Ovary (tissue), 9 donors: Measurements from ENCODE around the gene GNB2. TPM values are rescaled to one million over a fixed set of nuclear protein-coding genes. Genes with fewer than 3 reads are reported as not detected.
"Not testable (repeated sequence)": the region's sequence is repeated elsewhere in the genome, so short reads cannot be mapped to it uniquely, and the experiment has no call there.

Source experiments
- DNase-seq, 5 donors: peaks; one replicate each; pipeline ENCODE4 v3.0.0-alpha.2; 2019 to 2020
- H3K27ac ChIP-seq, 2 donors: fragments of 200-600 bp; one replicate each; pipeline versions ENCODE4 v1.5.1 to v1.8.0; 2019 to 2022
- H3K27me3 ChIP-seq: fragments of 200-600 bp; one replicate; pipeline ENCODE4 v1.8.0; 2022
- H3K36me3 ChIP-seq: fragments of 200-600 bp; sonication (generic); one replicate; pipeline ENCODE4 v1.5.1; 2019
- H3K4me1 ChIP-seq: one replicate; pipeline ENCODE4 v1.8.1; 2013; ENCODE audit warnings: mild to moderate bottlenecking, moderate library complexity; ENCODE audit not compliant: insufficient read depth
- H3K4me3 ChIP-seq: fragments of 200-600 bp; sonication (generic); one replicate; pipeline ENCODE4 v1.5.1; 2017
- H3K9me3 ChIP-seq, 2 donors: fragments of 200-600 bp in 1 of 2; sonication (generic) in 1 of 2; one replicate each; pipeline versions ENCODE4 v1.5.1 to v1.8.1; 2013 to 2019; ENCODE audit warnings: mild to moderate bottlenecking in 1 of 2, moderate library complexity in 1 of 2
- EP300 ChIP-seq: sonication (generic); formaldehyde crosslinking; IDR thresholded peaks from one replicate; pipeline ENCODE4 v1.6.1; 2017; ENCODE audit warnings: antibody characterized with exemption
- POLR2A ChIP-seq: fragments of 450-650 bp; IDR thresholded peaks from one replicate; pipeline ENCODE4 v1.6.1; 2017; ENCODE audit warnings: antibody characterized with exemption, mild to moderate bottlenecking, moderate library complexity
- WGBS, 3 donors: extraction: QIAGEN DNeasy Blood & Tissue Kit in 1 of 3; methylation state at CpG; one replicate each; pipeline versions ENCODE4 v1.1.5 to v1.1.7; 2013 to 2017; 5-methylcytosine and 5-hydroxymethylcytosine counted together
- intact Hi-C, 4 donors: fragments of 100-400 bp; cut with DNase I; formaldehyde crosslinking; loops; one replicate each; pipeline versions ENCODE4 v1.11.0 to v1.15.1; 2022 to 2023
- polyA plus RNA-seq, 2 donors: library from polyadenylated mRNA; stranded (reverse); fragments of 200-250 nt in 1 of 2; fragments of 350-450 nt in 1 of 2; fragmentation: Illumina TruSeq in 1 of 2; extraction: RNeasy Lipid Tissue Mini Kit (QIAGEN cat#74804) in 1 of 2; gene quantifications; one replicate each; pipeline ENCODE4 v1.2.3, GENCODE V29; 2013 to 2014
- total RNA-seq, 7 donors: library from RNA; depleted of rRNA in 2 of 7; stranded (reverse); fragments of >200 nt in 2 of 7; fragmentation: NEBNext Ultra II Directional in 3 of 7; extraction: Animal tissue kit (Norgen Biotek cat#: 25700) in 3 of 7; gene quantifications; one replicate each; pipeline versions ENCODE4 v1.1.0 to v1.2.4, GENCODE V29; 2016 to 2023
- TF ChIP-seq, protein P1 (sequence below), 3 donors: fragments of 450-650 bp in 2 of 3; fragments of 200-600 bp in 1 of 3; IDR thresholded peaks; one replicate each; pipeline versions ENCODE4 v1.5.1 to v1.8.0; 2016 to 2022; ENCODE audit warnings: antibody characterized with exemption in 3 of 3, mild to moderate bottlenecking in 1 of 3
- donor health status: DM: no; HTN: no; CAD: no; lungs with moderate emphysema.
- donor health status: DM: no; HTN: no; CAD: no.
- donor health status: Bipolar disorder and iron deficiency.
- donor health status: DM: yes; HTN: yes; CAD: no.
- donor health status: DM: no; HTN: no; CAD: no.
- donor health status: DM: yes; HTN: yes; CAD: no.

The GNB2 gene
- total and polyA plus RNA-seq, 9 donors, result 18.9 to 281 (median 216) TPM

DNA sequence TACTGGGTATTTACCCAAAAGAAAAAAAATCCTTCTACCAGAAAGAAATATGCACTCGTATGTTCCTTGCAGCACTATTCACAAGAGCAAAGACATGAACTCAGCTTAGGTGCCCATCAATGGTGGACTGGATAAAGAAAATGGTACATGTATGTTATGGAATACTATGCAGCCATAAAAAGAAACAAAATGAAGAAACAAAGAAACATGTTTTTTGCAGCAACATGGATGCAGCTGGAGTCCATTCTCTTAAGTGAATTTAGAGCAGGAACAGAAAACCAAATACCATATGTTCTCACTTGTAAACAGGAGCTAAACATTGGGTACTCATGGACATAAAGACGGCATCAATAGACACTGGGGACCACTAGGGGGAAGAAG, 5.5 kb upstream of the GNB2 start:
- no peak for TF ChIP-seq EP300
- TF ChIP-seq POLR2A, result no peak
- TF ChIP-seq, protein P1, sequence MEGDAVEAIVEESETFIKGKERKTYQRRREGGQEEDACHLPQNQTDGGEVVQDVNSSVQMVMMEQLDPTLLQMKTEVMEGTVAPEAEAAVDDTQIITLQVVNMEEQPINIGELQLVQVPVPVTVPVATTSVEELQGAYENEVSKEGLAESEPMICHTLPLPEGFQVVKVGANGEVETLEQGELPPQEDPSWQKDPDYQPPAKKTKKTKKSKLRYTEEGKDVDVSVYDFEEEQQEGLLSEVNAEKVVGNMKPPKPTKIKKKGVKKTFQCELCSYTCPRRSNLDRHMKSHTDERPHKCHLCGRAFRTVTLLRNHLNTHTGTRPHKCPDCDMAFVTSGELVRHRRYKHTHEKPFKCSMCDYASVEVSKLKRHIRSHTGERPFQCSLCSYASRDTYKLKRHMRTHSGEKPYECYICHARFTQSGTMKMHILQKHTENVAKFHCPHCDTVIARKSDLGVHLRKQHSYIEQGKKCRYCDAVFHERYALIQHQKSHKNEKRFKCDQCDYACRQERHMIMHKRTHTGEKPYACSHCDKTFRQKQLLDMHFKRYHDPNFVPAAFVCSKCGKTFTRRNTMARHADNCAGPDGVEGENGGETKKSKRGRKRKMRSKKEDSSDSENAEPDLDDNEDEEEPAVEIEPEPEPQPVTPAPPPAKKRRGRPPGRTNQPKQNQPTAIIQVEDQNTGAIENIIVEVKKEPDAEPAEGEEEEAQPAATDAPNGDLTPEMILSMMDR (IDR thresholded peaks at IDR 0.05), result no peak
- H3K27me3 ChIP-seq, result no peaks in the 10 kb centered on the region
- intact Hi-C loops, result no loop called here
- WGBS, 3 donors, result 66 to 80% (median 74%) methylated on average over 2 of the region's 2 CpGs
- DNase-seq, result no peak
- no peak overlapping the region for H3K4me3 ChIP-seq
- no peak overlapping the region for H3K27ac ChIP-seq
- no peaks in the 10 kb centered on the region for H3K4me1 ChIP-seq
- no peaks in the 10 kb centered on the region for H3K36me3 ChIP-seq
- H3K9me3 ChIP-seq, result no peaks in the 10 kb centered on the region

DNA sequence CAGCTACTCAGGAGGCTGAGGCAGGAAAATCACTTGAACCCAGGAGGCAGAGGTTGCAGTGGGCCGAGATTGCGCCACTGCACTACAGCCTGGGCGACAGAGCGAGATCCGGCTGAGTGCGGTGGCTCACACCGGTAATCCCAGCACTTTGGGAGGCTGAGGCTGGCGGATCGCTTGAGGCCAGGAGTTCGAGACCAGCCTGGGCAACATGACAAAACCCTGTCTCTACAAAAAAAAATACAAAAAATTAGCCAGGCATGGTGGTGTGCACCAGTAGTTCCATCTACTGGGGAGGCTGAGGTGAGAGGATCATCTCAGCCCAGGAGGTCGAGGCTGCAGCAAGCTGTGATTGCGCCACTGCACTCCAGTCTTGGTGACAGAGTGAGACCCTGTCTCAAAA, 4.4 kb upstream of the GNB2 start:
- H3K27ac ChIP-seq, H3K27me3 ChIP-seq, H3K36me3 ChIP-seq, H3K4me3 ChIP-seq, H3K4me1 ChIP-seq, DNase-seq, intact Hi-C loops, H3K9me3 ChIP-seq: not testable (repeated sequence)
- WGBS, 3 donors, result 94 to 95% (median 94%) methylated on average over 12 of the region's 12 CpGs

DNA sequence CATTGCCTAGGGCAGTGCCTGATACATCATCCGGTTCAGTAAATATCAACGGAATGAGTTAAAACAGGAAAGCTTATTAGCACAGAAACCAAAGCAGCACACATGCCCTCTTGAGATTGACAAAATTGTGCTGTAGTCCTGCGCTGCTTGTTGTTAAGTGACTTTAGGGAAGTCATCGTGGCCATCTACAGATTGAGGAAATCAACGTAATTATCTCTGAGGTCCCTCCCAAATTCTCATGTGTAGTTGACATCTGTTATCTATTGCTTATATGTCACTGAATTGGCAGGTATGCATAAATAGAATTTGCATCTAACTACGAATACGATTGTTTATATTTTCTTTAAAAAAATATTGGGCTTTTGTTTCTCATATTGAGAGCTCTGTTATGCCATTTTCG, 3.5 kb upstream of the GNB2 start:
- Histone ChIP-seq H3K4me3 (no peak overlapping the region), H3K27me3 (no peaks in the 10 kb centered on the region), H3K36me3 (no peaks in the 10 kb centered on the region), H3K9me3 (no peaks in the 10 kb centered on the region), H3K4me1 (no peaks in the 10 kb centered on the region), H3K27ac (no peak overlapping the region)
- intact Hi-C loops, result loop anchor here in 1 of 4 donors (5.0 kb wide), 2 partner anchors 68 to 133 kb away; partner anchors contain the start of genes AGFG2 and PCOLCE
- DNase-seq, result no peak
- no peak for TF ChIP-seq EP300
- TF ChIP-seq, protein P1 (IDR thresholded peaks at IDR 0.05), result no peak
- TF ChIP-seq POLR2A, result no peak
- WGBS, 3 donors, result 58 to 74% (median 65%) methylated on average over 8 of the region's 8 CpGs

DNA sequence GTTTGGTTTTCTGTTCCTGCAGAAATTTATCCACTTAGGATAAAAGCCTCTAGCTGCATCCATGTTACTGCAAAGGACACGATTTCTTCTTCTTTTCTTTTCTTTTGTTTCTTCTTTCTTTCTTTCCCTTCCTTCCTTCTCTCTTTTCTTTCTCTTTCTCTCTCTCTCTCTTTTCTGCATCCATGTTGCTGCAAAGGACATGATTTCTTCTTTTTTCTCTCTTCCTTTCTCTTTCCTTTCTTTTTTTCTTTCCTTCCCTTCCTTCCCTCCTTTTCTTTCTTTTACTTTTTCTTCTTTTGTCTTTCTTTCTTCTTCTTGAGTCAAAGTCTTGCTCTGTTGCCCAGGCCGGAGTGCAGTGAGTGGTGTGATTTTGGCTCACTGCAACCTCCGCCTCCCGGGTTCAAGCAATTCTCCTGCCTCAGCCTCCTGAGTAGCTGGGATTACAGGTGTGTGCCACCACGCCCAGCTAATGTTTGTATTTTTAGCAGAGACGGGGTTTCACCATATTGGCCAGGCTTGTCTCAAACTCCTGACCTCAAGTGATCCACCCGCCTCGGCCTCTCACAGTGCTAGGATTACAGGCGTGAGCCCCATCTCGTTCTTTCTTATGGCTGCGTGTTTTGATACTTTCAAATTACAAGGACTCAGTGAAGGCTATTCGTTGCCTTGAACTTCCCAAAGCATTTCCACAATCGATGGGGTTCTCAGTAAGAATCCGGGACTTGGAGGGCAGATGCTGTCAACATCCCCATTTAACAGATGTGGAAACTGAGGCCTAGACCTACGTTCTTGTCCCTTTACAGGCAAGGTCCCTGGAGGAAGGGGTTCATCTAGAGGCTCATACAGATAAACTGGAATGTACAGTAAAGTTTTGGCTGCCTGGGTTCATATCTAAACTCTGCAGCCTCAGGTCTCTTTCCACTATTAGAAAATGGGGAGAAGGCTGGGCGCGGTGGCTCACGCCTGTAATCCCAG, 1.9 kb upstream of the GNB2 start:
- Histone ChIP-seq H3K27ac (no peak overlapping the region), H3K36me3 (no peaks in the 10 kb centered on the region), H3K9me3 (no peaks in the 10 kb centered on the region), H3K4me1 (peaks cover 1% of the 10 kb centered on the region), H3K27me3 (no peaks in the 10 kb centered on the region), H3K4me3 (no peak overlapping the region)
- intact Hi-C loops, result loop anchor here in 1 of 4 donors (5.0 kb wide), 2 partner anchors 69 to 134 kb away; partner anchors contain the start of genes AGFG2 and PCOLCE
- 86 to 89% (median 89%) methylated on average over 18 of the region's 18 CpGs for WGBS, 3 donors
- no peak for DNase-seq
- no peak for TF ChIP-seq POLR2A
- TF ChIP-seq EP300, result no peak
- TF ChIP-seq, protein P1 (IDR thresholded peaks at IDR 0.05), result no peak

DNA sequence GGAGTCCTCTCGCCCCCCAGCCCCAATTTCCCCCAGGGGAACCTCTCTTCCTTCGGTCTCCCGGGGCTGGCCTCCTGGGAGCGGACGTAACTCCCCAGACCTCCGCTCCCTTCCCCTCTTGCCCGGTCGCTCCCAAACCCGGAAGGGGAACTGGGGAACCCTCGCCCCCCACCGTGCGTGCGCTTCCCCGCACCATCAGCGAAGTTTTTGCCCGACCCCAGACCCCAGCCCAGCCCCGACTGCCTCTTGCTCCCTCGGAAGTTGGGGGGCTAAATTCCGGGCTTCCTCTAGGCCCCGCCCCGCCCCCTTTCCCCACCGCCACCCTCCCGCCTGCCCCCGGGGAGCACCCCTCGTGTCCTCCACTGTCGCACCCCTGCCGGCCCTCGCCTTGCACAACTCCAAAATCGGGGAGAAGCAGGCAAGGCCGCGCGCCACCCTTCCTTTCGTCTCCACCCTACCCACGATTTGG, 436 bp downstream of the GNB2 start:
- Histone ChIP-seq H3K27me3 (no peaks in the 10 kb centered on the region), H3K27ac (peak overlapping the region; percentile 96 to 97), H3K4me3 (peak overlapping the region; percentile 77), H3K4me1 (peaks cover 1% of the 10 kb centered on the region), H3K9me3 (no peaks in the 10 kb centered on the region), H3K36me3 (no peaks in the 10 kb centered on the region)
- intact Hi-C loops, result loop anchor here in 1 of 4 donors (5.0 kb wide), 2 partner anchors 72 to 137 kb away; partner anchors contain the start of genes AGFG2 and PCOLCE
- DNase-seq, result peak; percentile 59 to 77 (median 73)
- WGBS, 3 donors, result 0 to 1% (median 1%) methylated on average over 21 to 34 of the region's 34 CpGs
- TF ChIP-seq, protein P1 (IDR thresholded peaks at IDR 0.05), result peak in 1 of 3 donors; percentile 0
- no peak for TF ChIP-seq EP300
